CD4-positive, alpha-beta T cell treated with Interleukin-15 for 1 hour (primary cell): ENCODE data around the gene ATP5F1A.
"Not testable (repeated sequence)": the region's sequence is repeated elsewhere in the genome, so short reads cannot be mapped to it uniquely, and the experiment has no call there.

Experiments used
- DNase-seq: peaks from one replicate; pipeline ENCODE4 v3.0.0-alpha.2; 2020

ATP5F1A gene

GRCh38 chr18:46097801-46098615 is at the start of gene ATP5F1A:
Gene ATP5F1A (minus strand): TSS chr18:46098296. CDS start chr18:46098231, 65 bp downstream.
- DNase-seq = peak; percentile 83

- no peak for DNase-seq
Measured at GRCh38 chr18:46141199-46141598, 43.1 kb upstream of the ATP5F1A start.

GRCh38 chr18:46140173-46140572 is 42.1 kb upstream of the ATP5F1A start:
- DNase-seq = no peak

- no peak for DNase-seq
Measured at GRCh38 chr18:46134920-46135675, 37.0 kb upstream of the ATP5F1A start.

GRCh38 chr18:46133534-46133933 is 35.4 kb upstream of the ATP5F1A start:
- no peak for DNase-seq

- not testable (repeated sequence) for DNase-seq
Measured at GRCh38 chr18:46130549-46130948, 32.5 kb upstream of the ATP5F1A start.

- no peak for DNase-seq
Measured at GRCh38 chr18:46130061-46130460, 32.0 kb upstream of the ATP5F1A start.

GRCh38 chr18:46126625-46127024 is 28.5 kb upstream of the ATP5F1A start:
- DNase-seq = not testable (repeated sequence)

GRCh38 chr18:46113751-46114150 is 15.7 kb upstream of the ATP5F1A start:
- no peak for DNase-seq

- no peak for DNase-seq
Measured at GRCh38 chr18:46110406-46110805, 12.3 kb upstream of the ATP5F1A start.

- no peak for DNase-seq
Measured at GRCh38 chr18:46109386-46109785, 11.3 kb upstream of the ATP5F1A start.

GRCh38 chr18:46104128-46104911 is 6.2 kb upstream of the ATP5F1A start, which contains the start of gene HAUS1:
Gene HAUS1 (plus strand): TSS chr18:46104385. CDS start chr18:46104412, 27 bp downstream.
- peak; percentile 76 for DNase-seq

GRCh38 chr18:46099463-46099862 is 1.4 kb upstream of the ATP5F1A start:
- no peak for DNase-seq

- no peak for DNase-seq
Measured at GRCh38 chr18:46098616-46098933, 479 bp upstream of the ATP5F1A start.

GRCh38 chr18:46097431-46097800 is 680 bp downstream of the ATP5F1A start:
- no peak for DNase-seq

- no peak for DNase-seq
Measured at GRCh38 chr18:46096651-46097300, 1.3 kb downstream of the ATP5F1A start.

GRCh38 chr18:46095532-46095931 is 2.6 kb downstream of the ATP5F1A start:
- DNase-seq = no peak

GRCh38 chr18:46088501-46088900 is 9.6 kb downstream of the ATP5F1A start:
- DNase-seq = not testable (repeated sequence)

GRCh38 chr18:46084431-46084830 is 13.7 kb downstream of the ATP5F1A start:
- DNase-seq = no peak

GRCh38 chr18:46080156-46080555 is 17.9 kb downstream of the ATP5F1A start:
- DNase-seq = no peak

- DNase-seq = no peak
Measured at GRCh38 chr18:46079336-46079735, 18.8 kb downstream of the ATP5F1A start.

- no peak for DNase-seq
Measured at GRCh38 chr18:46073474-46074331, 24.4 kb downstream of the ATP5F1A start.
